GM21825 (cell line): Measurements from ENCODE around the gene LPAR3.

Experiments used
- ATAC-seq: cut with Tn5 transposase; IDR thresholded peaks from one replicate; pipeline ENCODE4 v1.9.1; 2021; ENCODE audit warnings: mild to moderate bottlenecking, moderate library complexity; ENCODE audit not compliant: unreplicated experiment

The LPAR3 gene

GRCh38 chr1:84833194-84833593 lies 59.8 kb downstream of the LPAR3 start:
- ATAC-seq = no peak

- no peak for ATAC-seq
Observed at GRCh38 chr1:84830136-84830535, 62.9 kb downstream of the LPAR3 start.

- no peak for ATAC-seq
Observed at GRCh38 chr1:84827976-84828375, 65.0 kb downstream of the LPAR3 start.

GRCh38 chr1:84827555-84827954 lies 65.5 kb downstream of the LPAR3 start:
- no peak for ATAC-seq

GRCh38 chr1:84825161-84825560 lies 67.8 kb downstream of the LPAR3 start:
- ATAC-seq = no peak

- ATAC-seq = no peak
Observed at GRCh38 chr1:84823991-84824390, 69.0 kb downstream of the LPAR3 start.

GRCh38 chr1:84823511-84823910 lies 69.5 kb downstream of the LPAR3 start:
- ATAC-seq = no peak

GRCh38 chr1:84810343-84810742 lies 82.7 kb downstream of the LPAR3 start:
- no peak for ATAC-seq

- no peak for ATAC-seq
Observed at GRCh38 chr1:84809023-84809422, 84.0 kb downstream of the LPAR3 start.

GRCh38 chr1:84803604-84804003 lies 89.4 kb downstream of the LPAR3 start:
- ATAC-seq = no peak

GRCh38 chr1:84802567-84803232 lies 90.3 kb downstream of the LPAR3 start:
- no peak for ATAC-seq

- ATAC-seq = no peak
Observed at GRCh38 chr1:84800090-84801073, 92.6 kb downstream of the LPAR3 start.

- ATAC-seq = no peak
Observed at GRCh38 chr1:84797603-84798002, 95.4 kb downstream of the LPAR3 start.

- no peak for ATAC-seq
Observed at GRCh38 chr1:84795966-84796600, 96.9 kb downstream of the LPAR3 start.

- no peak for ATAC-seq
Observed at GRCh38 chr1:84795213-84795612, 97.8 kb downstream of the LPAR3 start.

GRCh38 chr1:84792421-84792820 lies 100.6 kb downstream of the LPAR3 start:
- ATAC-seq = no peak

GRCh38 chr1:84789014-84789413 lies 104.0 kb downstream of the LPAR3 start:
- ATAC-seq = no peak

GRCh38 chr1:84785271-84786036 lies 107.6 kb downstream of the LPAR3 start:
- no peak for ATAC-seq

- ATAC-seq = no peak
Observed at GRCh38 chr1:84782881-84783280, 110.1 kb downstream of the LPAR3 start.

- ATAC-seq = no peak
Observed at GRCh38 chr1:84781946-84782771, 110.8 kb downstream of the LPAR3 start.
